Left ventricle myocardium inferior (tissue), 1 donor: ENCODE measurements around the gene BBS9. TPM values are rescaled to one million over a fixed set of nuclear protein-coding genes. Genes with fewer than 3 reads are reported as not detected.

Experiments
- DNase-seq: peaks from one replicate; pipeline ENCODE4 v3.0.0-alpha.2; 2020
- H3K27ac ChIP-seq: fragments of 200-600 bp; replicated peaks from 2 replicates; pipeline ENCODE4 v1.8.0; 2021
- H3K27me3 ChIP-seq: fragments of 200-600 bp; 2 replicates; pipeline ENCODE4 v1.8.0; 2021; ENCODE audit warnings: low read depth
- H3K36me3 ChIP-seq: fragments of 200-600 bp; 2 replicates; pipeline ENCODE4 v1.8.0; 2021
- H3K4me1 ChIP-seq: fragments of 200-600 bp; 2 replicates; pipeline ENCODE4 v1.8.0; 2021
- H3K4me3 ChIP-seq: fragments of 200-600 bp; 2 replicates; pipeline ENCODE4 v1.8.0; 2021; ENCODE audit warnings: mild to moderate bottlenecking, moderate library complexity
- H3K9me3 ChIP-seq: fragments of 200-600 bp; replicated peaks from 2 replicates; pipeline ENCODE4 v1.8.0; 2021
- CTCF ChIP-seq: fragments of 200-600 bp; IDR thresholded peaks from 2 replicates; pipeline ENCODE4 v1.8.0; 2021; ENCODE audit warnings: antibody characterized with exemption, mild to moderate bottlenecking, borderline replicate concordance
- intact Hi-C: fragments of 100-400 bp; cut with micrococcal nuclease; formaldehyde crosslinking; loops from one replicate; pipeline ENCODE4 v1.11.0; 2022
- total RNA-seq: library from RNA; stranded (reverse); fragmentation: NEBNext Ultra II Directional; extraction: Animal tissue kit (Norgen Biotek cat#: 25700); gene quantifications from one replicate; pipeline ENCODE4 v1.2.1, GENCODE V29; 2021
- donor health status: DM: no; HTN: yes; CAD: no; lungs with severe emphysema.

The BBS9 gene
- total RNA-seq, 1 donor from 2014 or later = 13.7 TPM

GRCh38 chr7:33591490-33591889, 462.1 kb downstream of the BBS9 start:
- H3K9me3 ChIP-seq = no peaks in the 10 kb centered on the region
- no peak for DNase-seq
- H3K36me3 ChIP-seq = no peaks in the 10 kb centered on the region
- no peak for TF ChIP-seq CTCF
- no peak overlapping the region for H3K27ac ChIP-seq
- no peak overlapping the region for H3K4me3 ChIP-seq
- no peaks in the 10 kb centered on the region for H3K27me3 ChIP-seq
- intact Hi-C loops = no loop called here
- peaks cover 10% of the 10 kb centered on the region for H3K4me1 ChIP-seq

GRCh38 chr7:33592718-33593117, 463.4 kb downstream of the BBS9 start:
- Histone ChIP-seq H3K27ac (no peak overlapping the region), H3K27me3 (no peaks in the 10 kb centered on the region), H3K4me3 (no peak overlapping the region), H3K9me3 (no peaks in the 10 kb centered on the region), H3K4me1 (peaks cover 10% of the 10 kb centered on the region), H3K36me3 (no peaks in the 10 kb centered on the region)
- no peak for DNase-seq
- intact Hi-C loops = no loop called here
- TF ChIP-seq CTCF = no peak

- Histone ChIP-seq H3K27me3 (no peaks in the 10 kb centered on the region), H3K4me3 (no peak overlapping the region), H3K27ac (no peak overlapping the region), H3K36me3 (no peaks in the 10 kb centered on the region), H3K4me1 (peaks cover 10% of the 10 kb centered on the region), H3K9me3 (no peaks in the 10 kb centered on the region)
- intact Hi-C loops = no loop called here
- no peak for DNase-seq
- no peak for TF ChIP-seq CTCF
Measured at GRCh38 chr7:33593611-33594010, 464.2 kb downstream of the BBS9 start.

- H3K4me3 ChIP-seq = no peak overlapping the region
- no peak for TF ChIP-seq CTCF
- H3K4me1 ChIP-seq = peaks cover 3% of the 10 kb centered on the region
- DNase-seq = no peak
- no peak overlapping the region for H3K27ac ChIP-seq
- no peaks in the 10 kb centered on the region for H3K27me3 ChIP-seq
- H3K9me3 ChIP-seq = no peaks in the 10 kb centered on the region
- intact Hi-C loops = no loop called here
- H3K36me3 ChIP-seq = no peaks in the 10 kb centered on the region
Measured at GRCh38 chr7:33596686-33597085, 467.3 kb downstream of the BBS9 start.

- Histone ChIP-seq H3K27me3 (no peaks in the 10 kb centered on the region), H3K27ac (no peak overlapping the region), H3K4me3 (no peak overlapping the region), H3K36me3 (no peaks in the 10 kb centered on the region), H3K9me3 (no peaks in the 10 kb centered on the region), H3K4me1 (peaks cover 3% of the 10 kb centered on the region)
- intact Hi-C loops = no loop called here
- no peak for TF ChIP-seq CTCF
- DNase-seq = no peak
Measured at GRCh38 chr7:33597181-33597580, 467.8 kb downstream of the BBS9 start.

- no peaks in the 10 kb centered on the region for H3K27me3 ChIP-seq
- no peak overlapping the region for H3K27ac ChIP-seq
- DNase-seq = no peak
- no peak for TF ChIP-seq CTCF
- no peak overlapping the region for H3K4me3 ChIP-seq
- no peaks in the 10 kb centered on the region for H3K9me3 ChIP-seq
- no peaks in the 10 kb centered on the region for H3K4me1 ChIP-seq
- intact Hi-C loops = no loop called here
- H3K36me3 ChIP-seq = no peaks in the 10 kb centered on the region
Measured at GRCh38 chr7:33601101-33601500, 471.7 kb downstream of the BBS9 start.
